SH-SY5Y (cell line): ENCODE measurements around the gene CSMD2.

Source experiments
- GATA2 ChIP-seq: IDR thresholded peaks from 2 replicates; pipeline ENCODE4 v1.6.1; 2011; ENCODE audit warnings: mild to moderate bottlenecking, low read depth, low read length
- GATA3 ChIP-seq: IDR thresholded peaks from 2 replicates; pipeline ENCODE4 v1.6.1; 2011; ENCODE audit warnings: low read depth, mild to moderate bottlenecking, low read length, moderate library complexity

GRCh38 chr1:34131396-34132160, 33.5 kb downstream of the CSMD2 start:
- TF ChIP-seq GATA2, result no peak
- no peak for TF ChIP-seq GATA3
